ENCODE measurements around the gene GRK1.

Gene GRK1

GRCh38 chr13:113654175-113654560 is 12.9 kb upstream of the GRK1 start:
- in situ Hi-C loops (cut with MboI; ENCODE audit: low pct_unique_long_range_greater_than_20kb, low sequenced_read_pairs, unreplicated experiment) = no loop called here
- no peak for DNase-seq (ENCODE audit: low spot score)
- no peak for TF ChIP-seq CTCF (IDR thresholded peaks at IDR 0.05; ENCODE audit: extremely low read depth, insufficient read depth, missing control alignments)

- no peak for TF ChIP-seq CTCF (IDR thresholded peaks at IDR 0.05; ENCODE audit: extremely low read depth, insufficient read depth, missing control alignments)
- in situ Hi-C loops (cut with MboI; ENCODE audit: low pct_unique_long_range_greater_than_20kb, low sequenced_read_pairs, unreplicated experiment) = no loop called here
- no peak for DNase-seq (ENCODE audit: low spot score)
These were observed 12.3 kb upstream of the GRK1 start for GRCh38 chr13:113654591-113655345.

GRCh38 chr13:113655346-113656002 is 11.5 kb upstream of the GRK1 start:
- DNase-seq (ENCODE audit: low spot score) = no peak
- in situ Hi-C loops (cut with MboI; ENCODE audit: low pct_unique_long_range_greater_than_20kb, low sequenced_read_pairs, unreplicated experiment) = no loop called here
- no peak for TF ChIP-seq CTCF (IDR thresholded peaks at IDR 0.05; ENCODE audit: extremely low read depth, insufficient read depth, missing control alignments)

GRCh38 chr13:113656003-113656588 is 10.9 kb upstream of the GRK1 start:
- no peak for TF ChIP-seq CTCF (IDR thresholded peaks at IDR 0.05; ENCODE audit: extremely low read depth, insufficient read depth, missing control alignments)

GRCh38 chr13:113656831-113657671 is 10.0 kb upstream of the GRK1 start:
- TF ChIP-seq CTCF (IDR thresholded peaks at IDR 0.05; ENCODE audit: extremely low read depth, insufficient read depth, missing control alignments) = no peak
- in situ Hi-C loops (cut with MboI; ENCODE audit: low pct_unique_long_range_greater_than_20kb, low sequenced_read_pairs, unreplicated experiment) = no loop called here
- DNase-seq (ENCODE audit: low spot score) = no peak

More at GRCh38 chr13:113656003-113656588, 10.9 kb upstream of the GRK1 start:
- DNase-seq (ENCODE audit: low spot score) = no peak
- in situ Hi-C loops (cut with MboI; ENCODE audit: low pct_unique_long_range_greater_than_20kb, low sequenced_read_pairs, unreplicated experiment) = no loop called here
